ENCODE results near the gene ASXL1.

- TF ChIP-seq CTCF (IDR thresholded peaks at IDR 0.05) = no peak
- no peak for TF ChIP-seq POLR2A (IDR thresholded peaks at IDR 0.05)
Measured at GRCh38 chr20:32427996-32428395, 69.9 kb downstream of the ASXL1 start.
